CD4-positive, alpha-beta T cell treated with Interleukin-10 for 1 hour (primary cell): ENCODE measurements around the gene RHOBTB3.

Source experiments
- DNase-seq: peaks from one replicate; pipeline ENCODE4 v3.0.0-alpha.2; 2020

RHOBTB3 gene

GRCh38 chr5:95770830-95771708, 39.9 kb downstream of the RHOBTB3 start:
- no peak for DNase-seq

- DNase-seq: no peak
Observed at GRCh38 chr5:95771892-95772291, 40.8 kb downstream of the RHOBTB3 start.

GRCh38 chr5:95773335-95774059, 42.4 kb downstream of the RHOBTB3 start:
- DNase-seq: no peak

- no peak for DNase-seq
Observed at GRCh38 chr5:95777441-95777840, 46.3 kb downstream of the RHOBTB3 start.

- no peak for DNase-seq
Observed at GRCh38 chr5:95778713-95779436, 47.7 kb downstream of the RHOBTB3 start.

GRCh38 chr5:95779611-95780010, 48.5 kb downstream of the RHOBTB3 start:
- no peak for DNase-seq

- DNase-seq: no peak
Observed at GRCh38 chr5:95780597-95780996, 49.5 kb downstream of the RHOBTB3 start.

GRCh38 chr5:95781101-95781583, 50.0 kb downstream of the RHOBTB3 start:
- DNase-seq: peak; percentile 80

- DNase-seq: no peak
Observed at GRCh38 chr5:95782181-95782580, 51.0 kb downstream of the RHOBTB3 start.

GRCh38 chr5:95783661-95784060, 52.5 kb downstream of the RHOBTB3 start:
- DNase-seq: no peak

GRCh38 chr5:95784514-95785302, 53.6 kb downstream of the RHOBTB3 start:
- no peak for DNase-seq

GRCh38 chr5:95786821-95787418, 55.8 kb downstream of the RHOBTB3 start:
- no peak for DNase-seq

- DNase-seq: no peak
Observed at GRCh38 chr5:95788493-95788892, 57.4 kb downstream of the RHOBTB3 start.

- DNase-seq: no peak
Observed at GRCh38 chr5:95791751-95792150, 60.6 kb downstream of the RHOBTB3 start.

- DNase-seq: no peak
Observed at GRCh38 chr5:95794070-95794516, 63.0 kb downstream of the RHOBTB3 start.

GRCh38 chr5:95797301-95797700, 66.2 kb downstream of the RHOBTB3 start:
- DNase-seq: no peak

- DNase-seq: no peak
Observed at GRCh38 chr5:95798048-95798447, 66.9 kb downstream of the RHOBTB3 start.

- no peak for DNase-seq
Observed at GRCh38 chr5:95798545-95798944, 67.4 kb downstream of the RHOBTB3 start.

- no peak for DNase-seq
Observed at GRCh38 chr5:95799191-95799835, 68.2 kb downstream of the RHOBTB3 start.

GRCh38 chr5:95800553-95800952, 69.4 kb downstream of the RHOBTB3 start:
- no peak for DNase-seq

GRCh38 chr5:95801532-95801931, 70.4 kb downstream of the RHOBTB3 start:
- DNase-seq: no peak
